ENCODE data around the gene DTNBP1.

Gene DTNBP1

GRCh38 chr6:15628499-15629131 is 34.2 kb downstream of the DTNBP1 start:
- TF ChIP-seq FOXP2 (optimal IDR thresholded peaks at IDR 0.05; ENCODE audit: borderline replicate concordance, extremely low read depth, extremely low read length, insufficient read depth) (no peak), SIN3A (IDR thresholded peaks at IDR 0.05; ENCODE audit: borderline replicate concordance, insufficient read depth, low read length) (no peak), TAF1 (IDR thresholded peaks at IDR 0.05; ENCODE audit: borderline replicate concordance, insufficient read depth, low read length) (no peak), POLR2AphosphoS5 (IDR thresholded peaks at IDR 0.05; ENCODE audit: low read depth, low read length) (no peak)
- TF ChIP-seq, protein P1, sequence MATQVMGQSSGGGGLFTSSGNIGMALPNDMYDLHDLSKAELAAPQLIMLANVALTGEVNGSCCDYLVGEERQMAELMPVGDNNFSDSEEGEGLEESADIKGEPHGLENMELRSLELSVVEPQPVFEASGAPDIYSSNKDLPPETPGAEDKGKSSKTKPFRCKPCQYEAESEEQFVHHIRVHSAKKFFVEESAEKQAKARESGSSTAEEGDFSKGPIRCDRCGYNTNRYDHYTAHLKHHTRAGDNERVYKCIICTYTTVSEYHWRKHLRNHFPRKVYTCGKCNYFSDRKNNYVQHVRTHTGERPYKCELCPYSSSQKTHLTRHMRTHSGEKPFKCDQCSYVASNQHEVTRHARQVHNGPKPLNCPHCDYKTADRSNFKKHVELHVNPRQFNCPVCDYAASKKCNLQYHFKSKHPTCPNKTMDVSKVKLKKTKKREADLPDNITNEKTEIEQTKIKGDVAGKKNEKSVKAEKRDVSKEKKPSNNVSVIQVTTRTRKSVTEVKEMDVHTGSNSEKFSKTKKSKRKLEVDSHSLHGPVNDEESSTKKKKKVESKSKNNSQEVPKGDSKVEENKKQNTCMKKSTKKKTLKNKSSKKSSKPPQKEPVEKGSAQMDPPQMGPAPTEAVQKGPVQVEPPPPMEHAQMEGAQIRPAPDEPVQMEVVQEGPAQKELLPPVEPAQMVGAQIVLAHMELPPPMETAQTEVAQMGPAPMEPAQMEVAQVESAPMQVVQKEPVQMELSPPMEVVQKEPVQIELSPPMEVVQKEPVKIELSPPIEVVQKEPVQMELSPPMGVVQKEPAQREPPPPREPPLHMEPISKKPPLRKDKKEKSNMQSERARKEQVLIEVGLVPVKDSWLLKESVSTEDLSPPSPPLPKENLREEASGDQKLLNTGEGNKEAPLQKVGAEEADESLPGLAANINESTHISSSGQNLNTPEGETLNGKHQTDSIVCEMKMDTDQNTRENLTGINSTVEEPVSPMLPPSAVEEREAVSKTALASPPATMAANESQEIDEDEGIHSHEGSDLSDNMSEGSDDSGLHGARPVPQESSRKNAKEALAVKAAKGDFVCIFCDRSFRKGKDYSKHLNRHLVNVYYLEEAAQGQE (IDR thresholded peaks at IDR 0.05; ENCODE audit: insufficient read depth in 1 of 2, low read depth in 2 of 2, low read length in 2 of 2): no peak

GRCh38 chr6:15627821-15628220 is 35.0 kb downstream of the DTNBP1 start:
- TF ChIP-seq POLR2AphosphoS5 (IDR thresholded peaks at IDR 0.05; ENCODE audit: low read depth, low read length) (no peak), SIN3A (IDR thresholded peaks at IDR 0.05; ENCODE audit: borderline replicate concordance, insufficient read depth, low read length) (no peak), FOXP2 (optimal IDR thresholded peaks at IDR 0.05; ENCODE audit: borderline replicate concordance, extremely low read depth, extremely low read length, insufficient read depth) (no peak), TAF1 (IDR thresholded peaks at IDR 0.05; ENCODE audit: borderline replicate concordance, insufficient read depth, low read length) (no peak)
- TF ChIP-seq, protein P1 (IDR thresholded peaks at IDR 0.05; ENCODE audit: insufficient read depth in 1 of 2, low read depth in 2 of 2, low read length in 2 of 2): no peak

DNA sequence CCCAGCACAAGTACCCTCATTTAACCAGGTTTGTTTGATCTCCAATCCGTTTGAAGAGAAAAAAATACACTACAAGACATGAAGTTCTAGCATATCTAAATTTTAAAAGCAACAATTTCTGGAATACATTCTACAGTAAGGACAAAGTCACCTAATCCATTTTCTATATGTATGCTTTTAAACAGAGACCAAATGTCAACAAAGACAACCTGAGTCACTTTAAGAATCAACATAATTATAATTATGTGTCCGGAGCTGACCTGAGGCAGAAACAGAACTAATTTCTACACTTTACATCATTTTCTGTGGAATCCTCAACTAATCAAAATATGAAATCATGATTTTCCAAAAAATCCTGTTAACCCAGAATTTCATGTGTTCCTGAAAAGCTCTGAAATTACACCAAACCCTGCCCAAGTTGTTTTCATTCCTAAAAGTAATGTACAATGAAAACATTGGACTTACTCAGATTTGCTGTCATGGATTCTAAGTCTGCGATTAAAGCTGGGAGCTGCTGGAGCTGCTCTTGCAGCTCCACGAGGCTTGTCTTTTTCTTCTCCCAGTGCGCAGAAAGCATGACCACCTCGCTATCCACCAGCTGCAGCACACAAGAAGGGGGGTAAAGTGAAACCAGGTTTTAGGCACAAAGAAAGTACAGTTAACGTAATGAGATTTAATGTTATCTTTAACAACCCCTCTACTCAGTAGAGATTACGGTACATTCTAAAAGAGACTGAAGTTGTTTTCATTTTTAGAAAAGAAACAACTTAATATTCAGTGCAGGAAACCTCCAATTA is 35.8 kb downstream of the DTNBP1 start:
- TF ChIP-seq SIN3A (IDR thresholded peaks at IDR 0.05; ENCODE audit: borderline replicate concordance, insufficient read depth, low read length) (no peak), POLR2AphosphoS5 (IDR thresholded peaks at IDR 0.05; ENCODE audit: low read depth, low read length) (no peak), FOXP2 (optimal IDR thresholded peaks at IDR 0.05; ENCODE audit: borderline replicate concordance, extremely low read depth, extremely low read length, insufficient read depth) (no peak), TAF1 (IDR thresholded peaks at IDR 0.05; ENCODE audit: borderline replicate concordance, insufficient read depth, low read length) (no peak)
- TF ChIP-seq, protein P1 (IDR thresholded peaks at IDR 0.05; ENCODE audit: insufficient read depth in 1 of 2, low read depth in 2 of 2, low read length in 2 of 2): no peak

DNA sequence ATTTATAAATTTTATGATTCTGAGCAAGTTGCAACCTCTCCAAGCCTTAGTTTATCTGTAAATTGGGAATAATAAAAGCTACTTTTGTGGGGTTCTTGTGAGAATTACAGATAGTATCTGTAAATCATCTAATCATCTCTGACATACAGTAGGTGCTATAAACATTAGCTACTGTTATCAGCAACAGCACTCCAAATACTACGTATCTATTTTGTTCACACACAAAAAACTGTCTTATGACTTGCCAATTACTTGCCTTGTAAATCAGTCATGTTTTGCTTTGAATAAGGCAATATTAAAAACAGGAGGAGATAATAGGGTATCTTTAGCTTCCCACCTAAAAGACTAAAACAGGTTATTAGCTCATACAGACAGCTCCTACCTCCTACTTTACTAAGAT is 36.7 kb downstream of the DTNBP1 start:
- TF ChIP-seq POLR2AphosphoS5 (IDR thresholded peaks at IDR 0.05; ENCODE audit: low read depth, low read length) (no peak), FOXP2 (optimal IDR thresholded peaks at IDR 0.05; ENCODE audit: borderline replicate concordance, extremely low read depth, extremely low read length, insufficient read depth) (no peak), TAF1 (IDR thresholded peaks at IDR 0.05; ENCODE audit: borderline replicate concordance, insufficient read depth, low read length) (no peak), SIN3A (IDR thresholded peaks at IDR 0.05; ENCODE audit: borderline replicate concordance, insufficient read depth, low read length) (no peak)
- TF ChIP-seq, protein P1 (IDR thresholded peaks at IDR 0.05; ENCODE audit: insufficient read depth in 1 of 2, low read depth in 2 of 2, low read length in 2 of 2): no peak

Data from PFSK-1 (cell line).